GM23338 (cell line): ENCODE measurements around the gene TSPAN4. TPM values are rescaled to one million over a fixed set of nuclear protein-coding genes. Genes with fewer than 3 reads are reported as not detected.

Source experiments
- ATAC-seq: fragments of 200-7000 bp; cut with Tn5 transposase; 3 replicates; pipeline ENCODE4 v1.9.1; 2020
- DNase-seq: peaks from one replicate; pipeline ENCODE4 v3.0.0-alpha.2; 2015; ENCODE audit warnings: low spot score
- H2AFZ ChIP-seq: fragments of 200-600 bp; sonication (generic); 2 replicates; pipeline ENCODE4 v1.8.0; 2016; ENCODE audit warnings: antibody characterized with exemption, mild to moderate bottlenecking, moderate library complexity
- H3F3A ChIP-seq: fragments of 200-600 bp; sonication (generic); replicated peaks from 2 replicates; pipeline ENCODE4 v1.8.0; 2017; ENCODE audit warnings: antibody characterized with exemption, mixed run types, low read depth
- H3K27ac ChIP-seq: fragments of 200-600 bp; sonication (generic); 2 replicates; pipeline ENCODE4 v1.6.1; 2016; ENCODE audit warnings: low read depth
- H3K27me3 ChIP-seq: fragments of 200-600 bp; sonication (generic); 2 replicates; pipeline ENCODE4 v1.8.0; 2016; ENCODE audit warnings: mild to moderate bottlenecking, mixed run types, moderate library complexity; ENCODE audit not compliant: insufficient read depth
- H3K36me3 ChIP-seq: fragments of 200-600 bp; sonication (generic); 2 replicates; pipeline ENCODE4 v1.8.0; 2016; ENCODE audit warnings: mild to moderate bottlenecking; ENCODE audit not compliant: insufficient read depth
- H3K4me1 ChIP-seq: fragments of 200-600 bp; sonication (generic); 2 replicates; pipeline ENCODE4 v1.8.0; 2016; ENCODE audit warnings: mild to moderate bottlenecking, moderate library complexity; ENCODE audit not compliant: insufficient read depth
- H3K4me2 ChIP-seq: fragments of 200-600 bp; sonication (generic); 2 replicates; pipeline ENCODE4 v1.7.1; 2017; ENCODE audit warnings: mixed run types
- H3K4me3 ChIP-seq: fragments of 200-600 bp; sonication (generic); 2 replicates; pipeline ENCODE4 v1.6.1; 2016; ENCODE audit warnings: mixed run types
- H3K79me2 ChIP-seq: fragments of 200-600 bp; sonication (generic); replicated peaks from 2 replicates; pipeline ENCODE4 v1.8.0; 2017; ENCODE audit warnings: mild to moderate bottlenecking; ENCODE audit not compliant: insufficient read depth
- H3K9me2 ChIP-seq: fragments of 200-600 bp; sonication (generic); 2 replicates; pipeline ENCODE4 v1.8.0; 2017; ENCODE audit not compliant: insufficient read depth
- H4K20me1 ChIP-seq: fragments of 200-600 bp; sonication (generic); replicated peaks from 2 replicates; pipeline ENCODE4 v1.8.0; 2017; ENCODE audit warnings: mild to moderate bottlenecking; ENCODE audit not compliant: insufficient read depth
- H3K27ac Mint-ChIP-seq: 2 replicates; pipeline ENCODE4 v1.8.0; 2020; ENCODE audit warnings: inconsistent platforms, mild to moderate bottlenecking, moderate library complexity, mixed read lengths
- H3K27me3 Mint-ChIP-seq: 3 replicates; pipeline ENCODE4 v1.8.0; 2022; ENCODE audit warnings: low read depth, mild to moderate bottlenecking, moderate library complexity, mixed read lengths, inconsistent platforms; ENCODE audit not compliant: insufficient read depth, poor library complexity
- H3K36me3 Mint-ChIP-seq: 3 replicates; pipeline ENCODE4 v1.8.0; 2021; ENCODE audit warnings: low read depth, mild to moderate bottlenecking, inconsistent platforms, moderate library complexity, mixed read lengths
- H3K4me1 Mint-ChIP-seq: 3 replicates; pipeline ENCODE4 v1.8.0; 2020; ENCODE audit warnings: mild to moderate bottlenecking, inconsistent platforms, mixed read lengths
- H3K4me3 Mint-ChIP-seq: 3 replicates; pipeline ENCODE4 v1.8.0; 2021; ENCODE audit warnings: moderate library complexity, mild to moderate bottlenecking, inconsistent platforms, mixed read lengths
- H3K9me3 Mint-ChIP-seq: 3 replicates; pipeline ENCODE4 v1.8.0; 2020; ENCODE audit warnings: moderate library complexity, mild to moderate bottlenecking, inconsistent platforms, mixed read lengths
- CTCF ChIP-seq, 2 experiments: fragments of 200-600 bp in 1 of 2; sonication (generic) in 1 of 2; conservative IDR thresholded peaks; 2 replicates each; pipeline versions ENCODE4 v1.5.1 to v1.6.1; 2016 to 2017; ENCODE audit warnings: antibody characterized with exemption in 2 of 2, low read depth in 2 of 2, mild to moderate bottlenecking in 2 of 2, moderate library complexity in 1 of 2
- ETS1 ChIP-seq: IDR thresholded peaks from 2 replicates; pipeline ENCODE4 v1.6.1; 2016; ENCODE audit warnings: antibody characterized with exemption
- EZH2 ChIP-seq: fragments of 200-600 bp; sonication (generic); IDR thresholded peaks from one replicate; pipeline ENCODE4 v1.8.0; 2017; ENCODE audit warnings: antibody characterized with exemption, mild to moderate bottlenecking, low read depth; ENCODE audit not compliant: unreplicated experiment
- EZH2phosphoT487 ChIP-seq: fragments of 200-600 bp; sonication (generic); IDR thresholded peaks from one replicate; pipeline ENCODE4 v1.8.1; 2018; ENCODE audit warnings: antibody characterized with exemption; ENCODE audit not compliant: unreplicated experiment
- JUNB ChIP-seq: IDR thresholded peaks from one replicate; pipeline ENCODE4 v1.6.1; 2016; ENCODE audit warnings: antibody characterized with exemption; ENCODE audit not compliant: unreplicated experiment
- NANOG ChIP-seq: IDR thresholded peaks from 2 replicates; pipeline ENCODE4 v1.6.1; 2016; ENCODE audit warnings: antibody characterized with exemption, borderline replicate concordance
- POLR2AphosphoS5 ChIP-seq: IDR thresholded peaks from 2 replicates; pipeline ENCODE4 v1.6.1; 2016; ENCODE audit warnings: antibody characterized with exemption, low read depth
- REST ChIP-seq: IDR thresholded peaks from one replicate; pipeline ENCODE4 v1.6.1; 2018; ENCODE audit warnings: antibody characterized with exemption; ENCODE audit not compliant: unreplicated experiment
- ZNF114 ChIP-seq: fragments of 250-450 bp; sonication (Bioruptor Pico); IDR thresholded peaks from 2 replicates; pipeline ENCODE4 v1.5.0; 2020; ENCODE audit warnings: mild to moderate bottlenecking, moderate library complexity
- ZNF331 ChIP-seq: fragments of 250-450 bp; sonication (Bioruptor Pico); IDR thresholded peaks from 2 replicates; pipeline ENCODE4 v1.5.0; 2020; ENCODE audit warnings: low read depth, mild to moderate bottlenecking, moderate library complexity
- ZNF462 ChIP-seq: fragments of 250-450 bp; sonication (Bioruptor Pico); IDR thresholded peaks from 2 replicates; pipeline ENCODE4 v1.5.0; 2020; ENCODE audit warnings: mild to moderate bottlenecking, moderate library complexity
- polyA plus RNA-seq: library from polyadenylated mRNA; unstranded; fragments of >200 nt; fragmentation: Nextera tagmentation; extraction: Ambion mirVana; gene quantifications from 2 replicates; pipeline ENCODE4 v1.2.1, GENCODE V29; 2016
- total RNA-seq: library from RNA; depleted of rRNA; stranded (reverse); fragments of >200 nt; shearing (Covaris generic); gene quantifications from 2 replicates; pipeline ENCODE4 v1.2.3, GENCODE V29; 2014

TSPAN4 gene
- total and polyA plus RNA-seq, 2 experiments from 2014 or later = 76.8 to 150 TPM

GRCh38 chr11:812390-812789, 30.3 kb upstream of the TSPAN4 start (continued):
- no peak for TF ChIP-seq ZNF462 (CRISPR knock-in tag)

- H3K4me2 ChIP-seq = no peak overlapping the region
- no peaks in the 10 kb centered on the region for H3K9me2 ChIP-seq
- H3K4me3 Mint-ChIP-seq = peak overlapping the region; percentile 94; the same call in 1 of the 3 replicates
- peaks cover 18% of the 10 kb centered on the region; the same call in 2 of the 3 replicates for H3K4me1 Mint-ChIP-seq
- peaks cover 5% of the 10 kb centered on the region; the same call in 1 of the 3 replicates for H3K9me3 Mint-ChIP-seq
- peaks cover 46% of the 10 kb centered on the region for H3F3A ChIP-seq
- peaks cover 13% of the 10 kb centered on the region for H3K4me1 ChIP-seq
- no peak overlapping the region for H3K27ac Mint-ChIP-seq
- no peaks in the 10 kb centered on the region for H3K27me3 ChIP-seq
- peaks cover 31% of the 10 kb centered on the region for H3K79me2 ChIP-seq
- no peak overlapping the region for H2AFZ ChIP-seq
- H3K27me3 Mint-ChIP-seq = peaks cover 35% of the 10 kb centered on the region
- H3K36me3 Mint-ChIP-seq = peaks cover 46% of the 10 kb centered on the region
- DNase-seq (no peak), ATAC-seq (no peak)
- peak overlapping the region; percentile 94 for H3K27ac ChIP-seq
- peaks cover 22% of the 10 kb centered on the region for H3K36me3 ChIP-seq
- H4K20me1 ChIP-seq = peaks cover 20% of the 10 kb centered on the region
- no peak overlapping the region for H3K4me3 ChIP-seq
- TF ChIP-seq CTCF (conservative IDR thresholded peaks at IDR 0.05; ENCODE audit: low read depth in 2 of 2) (no peak), ZNF114 (CRISPR knock-in tag) (no peak), REST (no peak), POLR2AphosphoS5 (no peak), ETS1 (no peak), EZH2 (no peak), EZH2phosphoT487 (no peak), JUNB (no peak), NANOG (no peak), ZNF331 (CRISPR knock-in tag) (no peak)
These were observed 29.6 kb upstream of the TSPAN4 start for GRCh38 chr11:813072-813455.
